SK-N-SH (cell line): ENCODE data around the gene AMACR. TPM values are rescaled to one million over a fixed set of nuclear protein-coding genes. Genes with fewer than 3 reads are reported as not detected.

Experiments
- CTCF ChIA-PET: fragments of 300-600, 350-600 bp; formaldehyde crosslinking; extraction: SDS; loops from one replicate; lab custom pipeline; 2021; lab: Yijun Ruan, JAX
- POLR2A ChIA-PET: fragments of 350-600 bp; sonication (Branson Sonifier 250); formaldehyde crosslinking; extraction: SDS; loops from one replicate; lab custom pipeline; 2020; ENCODE audit warnings: antibody characterized with exemption, inconsistent platforms; lab: Yijun Ruan, JAX
- DNase-seq: peaks from one replicate; pipeline ENCODE4 v3.0.0; 2012
- H2AFZ ChIP-seq: fragments of 200-600 bp; sonication (generic); 2 replicates; pipeline ENCODE4 v1.8.1; 2016; ENCODE audit warnings: antibody characterized with exemption, mild to moderate bottlenecking, low read depth
- H3F3A ChIP-seq: fragments of 200-600 bp; sonication (generic); replicated peaks from 2 replicates; pipeline ENCODE3; 2016; ENCODE audit warnings: antibody characterized with exemption, mild to moderate bottlenecking; ENCODE audit not compliant: insufficient read depth
- H3K27ac ChIP-seq, 2 experiments: fragments of 200-500 bp in 1 of 2; fragments of 200-600 bp in 1 of 2; sonication (Bioruptor generic) in 1 of 2; sonication (generic), shearing (Covaris generic) in 1 of 2; 2 replicates each; pipeline versions ENCODE4 v1.5.1 to v1.6.1; 2014 to 2016; ENCODE audit warnings: low read depth in 2 of 2, inconsistent platforms in 1 of 2, low read length in 1 of 2, mild to moderate bottlenecking in 1 of 2, mixed read lengths in 1 of 2
- H3K27me3 ChIP-seq: fragments of 200-600 bp; sonication (generic), shearing (Covaris generic); 2 replicates; pipeline ENCODE4 v1.6.1; 2016; ENCODE audit warnings: mixed run types; ENCODE audit not compliant: insufficient read depth
- H3K36me3 ChIP-seq, 2 experiments: fragments of 200-500 bp in 1 of 2; fragments of 200-600 bp in 1 of 2; sonication (Bioruptor generic) in 1 of 2; sonication (generic) in 1 of 2; replicated peaks in 1 of 2; 2 replicates each; pipeline versions ENCODE3 to v1.5.1; 2014 to 2016; ENCODE audit warnings: low read length in 1 of 2, mild to moderate bottlenecking in 1 of 2; ENCODE audit not compliant: insufficient read depth in 2 of 2, control insufficient read depth in 1 of 2
- H3K4me1 ChIP-seq, 2 experiments: fragments of 200-500 bp in 1 of 2; fragments of 200-600 bp in 1 of 2; sonication (Bioruptor generic) in 1 of 2; sonication (generic), shearing (Covaris generic) in 1 of 2; 2 replicates each; pipeline versions ENCODE4 v1.5.1 to v1.6.1; 2014 to 2016; ENCODE audit warnings: low read depth in 1 of 2, low read length in 1 of 2, mixed run types in 1 of 2; ENCODE audit not compliant: insufficient read depth in 2 of 2, control insufficient read depth in 1 of 2
- H3K4me2 ChIP-seq: fragments of 200-600 bp; sonication (generic), shearing (Covaris generic); 2 replicates; pipeline ENCODE4 v1.6.1; 2017; ENCODE audit warnings: mixed run types
- H3K4me3 ChIP-seq, 2 experiments: fragments of 200-500 bp in 1 of 2; fragments of 200-600 bp in 1 of 2; sonication (Bioruptor generic) in 1 of 2; sonication (generic), shearing (Covaris generic) in 1 of 2; 2 replicates each; pipeline versions ENCODE4 v1.5.1 to v1.8.1; 2014 to 2016; ENCODE audit warnings: low read depth in 2 of 2, inconsistent platforms in 1 of 2, low read length in 1 of 2, mild to moderate bottlenecking in 1 of 2, mixed read lengths in 1 of 2, moderate library complexity in 1 of 2
- H3K79me2 ChIP-seq: fragments of 200-600 bp; sonication (generic); 2 replicates; pipeline ENCODE4 v1.8.1; 2017; ENCODE audit warnings: mild to moderate bottlenecking; ENCODE audit not compliant: insufficient read depth
- H3K9ac ChIP-seq: fragments of 200-600 bp; sonication (generic); 2 replicates; pipeline ENCODE4 v1.6.1; 2017; ENCODE audit warnings: mixed run types
- H3K9me2 ChIP-seq: fragments of 200-600 bp; sonication (generic); 2 replicates; pipeline ENCODE4 v1.6.1; 2017; ENCODE audit warnings: mixed run types
- H3K9me3 ChIP-seq: fragments of 200-600 bp; sonication (generic); 2 replicates; pipeline ENCODE4 v1.6.1; 2017; ENCODE audit warnings: mixed run types, mild to moderate bottlenecking, moderate library complexity
- H4K20me1 ChIP-seq: fragments of 200-600 bp; sonication (generic); 2 replicates; pipeline ENCODE4 v1.6.1; 2017; ENCODE audit warnings: mild to moderate bottlenecking, mixed run types; ENCODE audit not compliant: insufficient read depth
- ELF1 ChIP-seq: IDR thresholded peaks from 2 replicates; pipeline ENCODE4 v1.4.0; 2012
- GABPA ChIP-seq: IDR thresholded peaks from 2 replicates; pipeline ENCODE4 v1.4.0; 2012; ENCODE audit warnings: low read depth, mild to moderate bottlenecking
- IRF3 ChIP-seq: fragments of 150-350 bp; IDR thresholded peaks from 2 replicates; pipeline ENCODE4 v1.6.1; 2016; ENCODE audit warnings: mild to moderate bottlenecking, low read depth, low read length
- JUND ChIP-seq: IDR thresholded peaks from 2 replicates; pipeline ENCODE4 v1.4.0; 2012
- MEF2A ChIP-seq: IDR thresholded peaks from 2 replicates; pipeline ENCODE4 v1.4.0; 2012; ENCODE audit warnings: low read depth, borderline replicate concordance
- NRF1 ChIP-seq: IDR thresholded peaks from 2 replicates; pipeline ENCODE4 v1.6.1; 2012; ENCODE audit warnings: low read depth, mild to moderate bottlenecking, low read length
- REST ChIP-seq: IDR thresholded peaks from 2 replicates; pipeline ENCODE4 v1.6.1; 2012; ENCODE audit warnings: mild to moderate bottlenecking, low read depth, low read length, moderate library complexity
- RFX5 ChIP-seq: IDR thresholded peaks from 2 replicates; pipeline ENCODE4 v1.6.1; 2012; ENCODE audit warnings: mild to moderate bottlenecking, improper control_type of control experiment, low read length
- RXRA ChIP-seq: IDR thresholded peaks from 2 replicates; pipeline ENCODE4 v1.4.0; 2012; ENCODE audit warnings: low read depth, mild to moderate bottlenecking, borderline replicate concordance
- SIN3A ChIP-seq: IDR thresholded peaks from 2 replicates; pipeline ENCODE4 v1.6.1; 2012; ENCODE audit warnings: low read depth, mild to moderate bottlenecking, low read length, moderate library complexity, borderline replicate concordance
- SMC3 ChIP-seq: IDR thresholded peaks from 2 replicates; pipeline ENCODE4 v1.6.1; 2012; ENCODE audit warnings: low read depth, low read length, improper control_type of control experiment
- TAF1 ChIP-seq: IDR thresholded peaks from 2 replicates; pipeline ENCODE4 v1.6.1; 2012; ENCODE audit warnings: low read depth, mild to moderate bottlenecking, low read length, moderate library complexity, borderline replicate concordance
- TCF12 ChIP-seq: IDR thresholded peaks from 2 replicates; pipeline ENCODE4 v1.4.0; 2012
- ZBTB33 ChIP-seq: IDR thresholded peaks from 2 replicates; pipeline ENCODE4 v1.4.0; 2012; ENCODE audit warnings: low read depth, borderline replicate concordance
- WGBS: methylation state at CpG from one replicate; pipeline ENCODE4 v1.1.6; 2017; ENCODE audit warnings: low lambda C conversion rate; 5-methylcytosine and 5-hydroxymethylcytosine counted together
- polyA plus RNA-seq, 3 experiments: library from polyadenylated mRNA; depleted of rRNA; stranded (reverse); fragments of >200 nt; gene quantifications; 2 replicates each; pipeline ENCODE4 v1.2.3, GENCODE V29; 2012
- TF ChIP-seq, protein P1 (sequence below): IDR thresholded peaks from 2 replicates; pipeline ENCODE4; 2012

AMACR gene
- polyA plus RNA-seq, 1 of the 3 experiments (the other 2 are of a cell fraction): 11.8 TPM

GRCh38 chr5:34042321-34042720 lies 34.5 kb upstream of the AMACR start:
- Histone ChIP-seq H2AFZ (no peak overlapping the region), H3K27me3 (no peaks in the 10 kb centered on the region), H3K4me1 (no peaks in the 10 kb centered on the region), H3F3A (no peaks in the 10 kb centered on the region), H3K36me3 (no peaks in the 10 kb centered on the region), H4K20me1 (no peaks in the 10 kb centered on the region), H3K4me3 (no peak overlapping the region), H3K27ac (no peak overlapping the region), H3K9ac (no peak overlapping the region), H3K79me2 (no peaks in the 10 kb centered on the region), H3K4me2 (no peak overlapping the region), H3K9me3 (no peaks in the 10 kb centered on the region), H3K9me2 (no peaks in the 10 kb centered on the region)
- ChIA-PET POLR2A (no interaction called here), CTCF (no interaction called here)
- TF ChIP-seq GABPA (no peak), TAF1 (no peak), MEF2A (no peak)
- no peak for DNase-seq
- WGBS: 93% methylated on average over 6 of the region's 7 CpGs

DNA sequence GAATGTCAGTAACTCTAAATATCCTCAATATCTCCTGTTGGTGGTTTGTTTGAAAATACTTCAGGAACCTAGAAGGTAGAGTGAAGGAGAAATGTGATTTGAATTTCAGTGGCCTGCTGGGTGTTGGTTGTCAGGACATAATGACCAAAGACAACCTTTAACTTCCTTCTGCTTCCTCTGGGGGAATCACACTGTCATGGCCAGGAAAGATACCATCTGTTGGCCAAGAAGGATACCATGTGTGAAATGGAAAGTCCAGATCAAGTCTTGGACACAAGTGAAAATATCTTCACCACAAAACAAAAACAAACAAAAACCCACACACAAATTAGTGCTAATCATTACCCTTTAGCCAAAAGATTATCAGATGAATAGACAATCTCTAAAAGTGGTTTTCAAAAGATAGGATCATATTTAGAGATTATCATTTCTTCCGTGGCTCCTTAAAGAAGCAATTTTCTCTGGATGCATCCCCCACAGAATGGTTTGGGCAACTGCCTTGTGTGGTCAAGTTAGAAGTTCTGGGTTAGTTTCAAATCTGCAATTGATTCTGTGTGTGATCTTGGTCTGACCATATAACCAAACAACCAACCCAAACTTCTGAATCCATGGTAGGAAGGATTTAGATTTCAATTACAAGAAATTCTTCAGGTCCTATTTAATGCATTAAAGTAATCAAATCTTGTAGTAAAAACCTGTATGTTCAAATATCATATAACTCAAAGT lies 33.6 kb upstream of the AMACR start:
- WGBS: 75% methylated on average over 1 of the region's 1 CpG
- H3K27ac ChIP-seq: no peak overlapping the region
- H3K27me3 ChIP-seq: no peaks in the 10 kb centered on the region
- H3K79me2 ChIP-seq: no peaks in the 10 kb centered on the region
- H3K36me3 ChIP-seq: no peaks in the 10 kb centered on the region
- H3K9ac ChIP-seq: no peak overlapping the region
- no peaks in the 10 kb centered on the region for H3F3A ChIP-seq
- no peaks in the 10 kb centered on the region for H3K9me2 ChIP-seq
- no peak overlapping the region for H3K4me3 ChIP-seq
- TF ChIP-seq ZBTB33 (no peak), SIN3A (no peak), JUND (no peak), RFX5 (no peak), IRF3 (no peak), REST (no peak), RXRA (no peak), NRF1 (no peak), ELF1 (no peak), SMC3 (no peak), TCF12 (no peak)
- TF ChIP-seq, protein P1, sequence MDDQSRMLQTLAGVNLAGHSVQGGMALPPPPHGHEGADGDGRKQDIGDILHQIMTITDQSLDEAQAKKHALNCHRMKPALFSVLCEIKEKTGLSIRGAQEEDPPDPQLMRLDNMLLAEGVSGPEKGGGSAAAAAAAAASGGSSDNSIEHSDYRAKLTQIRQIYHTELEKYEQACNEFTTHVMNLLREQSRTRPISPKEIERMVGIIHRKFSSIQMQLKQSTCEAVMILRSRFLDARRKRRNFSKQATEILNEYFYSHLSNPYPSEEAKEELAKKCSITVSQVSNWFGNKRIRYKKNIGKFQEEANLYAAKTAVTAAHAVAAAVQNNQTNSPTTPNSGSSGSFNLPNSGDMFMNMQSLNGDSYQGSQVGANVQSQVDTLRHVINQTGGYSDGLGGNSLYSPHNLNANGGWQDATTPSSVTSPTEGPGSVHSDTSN: no peak
- H3K4me2 ChIP-seq: no peak overlapping the region
- CTCF ChIA-PET: no interaction called here
- H3K4me1 ChIP-seq: no peaks in the 10 kb centered on the region
- no peaks in the 10 kb centered on the region for H3K9me3 ChIP-seq
- H2AFZ ChIP-seq: no peak overlapping the region
- no peaks in the 10 kb centered on the region for H4K20me1 ChIP-seq
- POLR2A ChIA-PET: no interaction called here
- no peak for DNase-seq
